T1000 (cell line): ENCODE measurements around the gene LHFPL3.
"Not testable (repeated sequence)": the region's sequence is repeated elsewhere in the genome, so short reads cannot be mapped to it uniquely, and the experiment has no call there.

Experiments used
- DNase-seq: peaks from one replicate; lab custom pipeline; 2025; ENCODE audit warnings: mixed read lengths; lab: John Stamatoyannopoulos, UW

Gene LHFPL3

DNA sequence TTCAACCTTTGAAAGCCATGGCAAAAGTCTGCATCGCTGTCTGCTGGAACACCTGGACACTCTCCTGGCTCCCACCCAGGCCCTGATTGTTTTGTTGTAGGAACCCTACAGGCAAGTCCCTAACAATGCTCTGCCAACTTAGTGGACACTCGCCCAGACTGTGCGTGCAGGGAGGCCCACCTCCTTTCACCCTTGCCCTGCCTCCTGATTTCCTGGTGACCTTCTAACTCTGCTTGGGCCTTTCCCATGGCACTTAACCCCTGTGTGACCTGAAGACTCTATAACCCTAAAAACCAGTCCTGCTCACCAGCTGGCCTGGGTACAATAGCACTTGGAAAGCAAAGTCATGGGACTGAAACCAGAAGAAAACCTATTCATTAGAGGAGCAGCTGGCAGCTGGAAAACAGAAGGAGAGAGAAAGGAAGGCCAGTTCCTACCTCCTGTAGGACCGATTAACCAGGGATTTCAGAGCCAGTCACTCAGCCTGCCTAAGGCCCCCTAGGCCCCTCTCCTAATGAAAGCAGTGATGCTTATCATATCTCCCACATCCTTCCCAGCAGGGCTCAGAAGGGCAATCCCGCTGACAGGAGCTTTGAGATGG lies 602.9 kb downstream of the LHFPL3 start:
- DNase-seq, result no peak

DNA sequence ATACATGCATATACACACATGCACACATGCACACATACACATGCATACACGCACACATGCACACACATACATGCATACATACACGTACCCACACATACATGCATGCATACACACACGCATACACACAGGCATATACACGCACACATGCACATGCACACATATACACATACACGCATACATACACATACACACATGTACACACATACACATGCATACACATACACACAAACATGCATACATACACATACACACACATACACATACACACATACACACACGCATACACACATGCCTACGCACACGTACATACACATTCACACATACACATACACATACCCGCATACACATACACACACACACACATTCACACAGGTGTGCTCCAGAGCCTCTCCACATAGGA lies 604.6 kb downstream of the LHFPL3 start:
- DNase-seq, result no peak

DNA sequence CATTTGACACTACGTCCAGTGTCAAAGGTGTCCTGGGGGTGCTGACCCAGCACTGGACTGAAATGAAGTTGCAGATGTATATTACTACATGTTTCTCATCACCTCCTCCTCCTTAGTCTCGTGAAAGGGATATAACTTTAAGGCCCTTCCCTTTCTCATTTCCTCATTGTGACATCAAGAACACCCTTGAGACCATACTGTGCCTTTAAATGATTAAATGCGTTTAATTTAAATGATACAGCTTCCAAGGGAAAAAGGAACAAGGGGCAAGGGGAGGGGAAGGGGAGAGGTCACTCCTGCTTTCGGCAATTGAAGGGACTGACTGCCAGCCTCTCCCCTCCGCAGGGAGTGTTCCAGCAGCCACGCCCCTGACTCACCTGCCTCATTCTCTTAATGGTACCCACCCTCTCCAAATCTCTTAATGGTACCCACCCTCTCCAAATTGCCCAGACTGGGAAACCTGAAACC lies 605.2 kb downstream of the LHFPL3 start:
- DNase-seq, result no peak

DNA sequence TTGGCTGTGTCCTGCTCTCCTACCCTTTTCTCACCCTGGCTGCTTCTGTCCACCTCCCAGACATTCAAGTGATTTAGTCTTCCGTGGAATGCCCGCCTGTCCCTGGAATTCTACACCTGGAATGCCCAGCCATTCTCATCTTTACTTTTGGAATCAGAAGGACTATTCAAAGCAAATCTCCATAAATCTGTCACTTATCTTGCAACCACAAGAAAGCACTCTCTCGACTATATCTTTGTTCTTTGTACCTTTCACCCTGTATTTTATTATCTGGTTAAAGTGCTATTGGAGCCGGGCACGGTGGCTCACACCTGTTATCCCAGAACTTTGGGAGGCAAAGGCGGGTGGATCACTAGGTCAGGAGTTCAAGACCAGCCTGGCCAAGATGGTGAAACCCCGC lies 606.3 kb downstream of the LHFPL3 start:
- DNase-seq, result no peak

DNA sequence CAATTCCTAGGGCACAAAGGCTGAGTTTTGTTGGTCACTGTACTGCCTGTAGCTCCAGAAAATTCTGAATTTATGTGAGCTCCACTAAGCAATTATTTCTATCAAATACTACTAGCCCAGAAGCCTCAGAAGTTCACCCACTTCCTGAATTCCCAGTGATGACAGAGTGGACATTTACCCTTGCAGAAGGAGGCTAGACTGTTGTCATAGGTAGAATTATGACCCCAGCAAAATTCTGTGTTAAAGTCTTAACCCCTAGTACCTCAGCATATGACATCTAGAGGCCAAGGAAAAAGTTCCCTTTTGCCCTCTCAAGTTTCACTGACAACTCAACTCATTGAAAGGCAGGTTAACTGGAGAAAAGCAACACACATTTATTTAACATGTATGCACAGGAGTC lies 606.9 kb downstream of the LHFPL3 start:
- DNase-seq, result no peak

DNA sequence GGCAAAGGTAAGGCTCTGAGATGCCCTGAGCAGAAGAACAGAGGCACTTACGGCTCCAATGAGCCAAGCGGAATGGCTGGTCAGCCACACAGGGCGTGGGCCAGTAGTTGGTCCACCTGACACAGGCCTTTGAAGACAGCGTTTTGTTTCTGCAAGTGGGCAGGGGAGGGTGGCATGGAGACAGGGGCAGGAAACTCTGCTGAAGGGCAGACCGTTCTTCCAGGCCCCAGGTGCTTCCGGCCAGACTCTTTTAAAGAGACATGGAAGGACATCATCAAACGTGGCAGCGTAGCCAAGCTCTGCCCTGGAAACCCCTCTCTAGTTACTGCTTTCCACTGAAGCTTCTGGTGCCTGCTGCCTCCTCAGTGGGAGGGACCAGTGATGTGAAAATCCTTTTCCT lies 608.1 kb downstream of the LHFPL3 start:
- DNase-seq, result no peak

DNA sequence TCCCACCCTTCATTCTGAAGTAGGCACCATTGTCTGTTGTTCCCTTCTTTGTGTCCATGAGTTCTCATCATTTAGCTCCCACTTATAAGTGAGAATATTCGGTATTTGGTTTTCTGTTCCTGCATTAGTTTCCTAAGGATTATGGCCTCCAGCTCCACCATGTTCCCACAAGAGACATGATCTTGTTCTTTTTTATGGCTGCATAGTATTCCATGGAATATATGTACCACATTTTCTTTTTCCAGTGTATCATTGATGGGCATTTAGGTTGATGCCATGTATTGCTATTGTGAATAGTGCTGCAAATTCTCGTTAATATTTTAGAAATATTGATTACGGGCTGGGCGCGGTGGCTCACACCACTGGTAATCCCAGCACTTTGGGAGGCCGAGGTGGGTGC lies 609.1 kb downstream of the LHFPL3 start:
- DNase-seq, result not testable (repeated sequence)

DNA sequence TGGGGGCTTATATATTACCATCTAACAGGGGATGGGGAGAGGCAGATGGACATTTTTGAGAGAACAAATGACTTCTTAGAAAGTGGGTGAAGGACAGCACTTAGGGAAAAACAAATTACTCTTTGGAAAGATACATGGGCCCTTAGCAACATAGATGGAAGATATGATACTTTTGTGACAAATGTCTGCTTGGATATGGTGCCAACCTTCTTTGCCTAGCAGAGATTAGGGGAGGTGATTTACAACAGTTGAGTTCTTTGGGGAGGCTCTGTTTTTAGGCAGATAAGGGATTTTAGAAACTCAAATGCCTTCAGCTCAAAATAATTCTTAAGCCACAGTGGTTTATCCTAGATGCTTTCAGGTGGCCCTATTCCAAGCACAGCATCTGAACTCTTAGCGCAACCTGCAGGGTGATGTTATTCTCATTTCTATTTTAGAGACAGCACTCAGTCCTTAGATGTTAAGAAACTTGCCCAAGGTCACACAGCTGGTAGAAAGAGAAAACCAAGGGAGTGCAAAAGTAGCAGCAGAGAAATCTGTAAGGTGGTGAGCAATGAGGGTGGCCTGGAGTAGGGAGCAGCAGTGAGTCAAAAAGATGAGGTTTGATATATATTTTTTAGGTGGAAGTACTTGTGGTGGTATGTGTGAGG lies 610.5 kb downstream of the LHFPL3 start:
- DNase-seq, result no peak

DNA sequence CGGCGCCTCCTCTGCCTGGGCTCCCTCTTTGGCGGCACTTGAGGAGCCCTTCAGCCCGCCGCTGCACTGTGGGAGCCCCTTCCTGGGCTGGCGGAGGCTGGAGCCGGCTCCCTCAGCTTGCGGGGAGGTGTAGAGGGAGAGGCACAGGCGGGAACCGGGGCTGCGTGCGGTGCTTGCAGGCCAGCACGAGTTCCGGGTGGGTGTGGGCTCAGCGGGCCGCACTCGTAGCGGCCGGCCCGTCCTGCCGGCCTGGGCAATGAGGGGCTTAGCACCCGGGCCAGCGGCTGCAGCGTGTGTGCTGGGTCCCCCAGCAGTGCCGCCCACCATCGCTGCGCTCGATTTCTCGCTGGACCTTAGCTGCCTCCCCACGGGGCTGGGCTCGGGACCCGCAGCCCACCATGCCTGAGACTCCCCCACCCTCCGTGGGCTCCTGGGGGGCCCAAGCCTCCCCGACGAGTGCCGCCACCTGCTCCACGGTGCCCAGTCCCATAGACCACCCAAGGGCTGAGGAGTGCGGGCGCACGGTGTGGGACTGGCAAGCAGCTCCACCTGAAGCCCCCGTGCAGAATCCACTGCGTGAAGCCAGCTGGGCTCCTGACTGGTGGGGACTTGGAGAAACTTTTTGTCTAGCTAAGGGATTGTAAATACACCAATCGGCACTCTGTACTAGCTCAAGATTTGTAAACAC lies 611.8 kb downstream of the LHFPL3 start:
- no peak for DNase-seq

DNA sequence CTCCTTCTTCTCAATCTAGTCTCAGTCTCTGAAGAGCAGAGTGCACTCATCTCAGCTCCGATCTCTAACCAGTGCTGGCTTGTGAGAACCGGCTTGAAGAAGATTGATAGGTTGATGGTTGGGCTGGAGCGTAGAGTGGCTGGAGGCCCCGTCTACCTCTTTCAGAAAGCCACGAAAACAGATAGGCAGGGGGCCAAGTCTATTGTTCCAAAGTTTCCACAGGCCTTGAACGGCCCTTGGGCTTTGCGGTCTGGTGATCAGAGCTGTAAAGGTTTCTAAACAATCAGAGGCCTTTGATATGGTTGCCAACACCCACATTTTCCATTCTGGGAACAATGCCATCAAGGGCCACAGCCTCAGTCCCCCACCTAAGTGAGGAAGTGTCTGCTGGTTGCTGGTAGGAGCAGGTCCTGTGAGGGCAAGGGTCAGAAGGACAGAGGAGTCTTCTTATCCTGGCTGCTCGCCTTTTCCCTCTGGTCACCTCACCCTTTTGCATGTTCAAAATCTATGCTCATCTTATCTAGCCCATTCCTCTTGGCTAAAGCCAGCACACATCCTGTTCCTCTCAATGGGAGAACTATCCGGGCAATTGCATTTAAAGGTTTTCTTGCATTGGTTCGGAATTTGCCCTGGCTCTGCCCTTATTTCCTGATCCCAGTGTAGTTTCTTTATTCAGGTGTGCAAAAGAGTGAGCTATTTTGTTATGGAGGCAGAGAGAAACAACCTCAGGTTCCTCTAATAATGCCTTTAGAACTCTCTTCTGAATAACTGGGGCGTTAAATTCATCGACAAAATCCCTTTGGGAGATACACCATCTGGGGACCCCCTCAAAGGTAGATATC lies 615.3 kb downstream of the LHFPL3 start:
- no peak for DNase-seq

DNA sequence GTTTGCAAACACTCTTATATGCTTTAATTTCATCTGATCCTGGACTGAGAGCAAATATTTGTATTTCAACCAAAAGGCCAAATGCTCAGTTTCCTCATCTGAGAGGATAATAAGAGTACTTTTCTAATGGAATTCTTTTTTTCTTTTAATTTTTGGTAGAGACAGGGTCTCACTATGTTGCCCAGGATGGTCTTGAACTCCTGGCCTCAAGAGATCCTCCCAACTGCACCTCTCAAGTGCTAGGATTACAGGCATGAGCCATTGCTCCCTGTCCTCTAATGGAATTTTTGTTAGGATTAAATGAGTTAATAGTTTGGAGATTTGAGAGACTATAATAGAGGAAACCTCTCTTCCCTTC lies 617.2 kb downstream of the LHFPL3 start:
- DNase-seq, result no peak

DNA sequence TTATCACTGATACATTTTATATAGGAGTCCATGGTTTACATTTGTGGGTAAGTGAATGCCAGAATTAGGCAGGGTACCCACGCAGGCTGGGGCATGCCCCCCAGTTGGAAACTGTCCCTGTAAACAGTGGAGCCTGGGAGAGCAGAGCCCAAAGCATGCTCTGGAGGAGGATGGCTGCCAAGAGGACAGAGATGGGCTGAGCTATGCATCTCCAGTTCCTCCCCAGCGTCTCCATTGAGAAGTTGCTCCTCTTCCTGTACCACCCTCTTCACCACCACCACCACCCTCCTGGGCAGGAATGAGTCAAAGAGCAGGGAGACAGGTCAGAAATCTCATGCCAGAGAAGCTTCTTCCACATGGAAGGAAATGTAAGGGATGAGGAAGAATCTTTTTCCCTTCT lies 617.9 kb downstream of the LHFPL3 start:
- DNase-seq, result no peak

DNA sequence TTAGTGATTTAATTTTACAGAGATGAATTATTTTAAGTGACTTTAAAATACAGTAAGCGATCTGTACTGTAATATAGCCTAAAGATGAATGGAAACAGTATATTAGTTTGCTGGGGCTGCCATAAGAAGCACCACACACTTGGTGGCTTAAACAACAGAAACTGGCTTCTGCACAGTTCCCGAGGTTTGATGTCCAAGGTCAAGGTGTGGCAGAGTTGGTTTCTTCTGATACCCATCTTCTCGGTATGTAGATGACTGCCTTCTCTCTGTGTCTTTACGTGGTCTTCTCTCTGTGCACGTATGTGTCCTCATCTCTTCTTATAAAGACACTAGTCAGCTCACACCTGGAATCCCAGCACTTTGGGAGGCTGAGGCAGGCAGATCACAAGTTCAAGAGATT lies 621.6 kb downstream of the LHFPL3 start:
- DNase-seq, result no peak

DNA sequence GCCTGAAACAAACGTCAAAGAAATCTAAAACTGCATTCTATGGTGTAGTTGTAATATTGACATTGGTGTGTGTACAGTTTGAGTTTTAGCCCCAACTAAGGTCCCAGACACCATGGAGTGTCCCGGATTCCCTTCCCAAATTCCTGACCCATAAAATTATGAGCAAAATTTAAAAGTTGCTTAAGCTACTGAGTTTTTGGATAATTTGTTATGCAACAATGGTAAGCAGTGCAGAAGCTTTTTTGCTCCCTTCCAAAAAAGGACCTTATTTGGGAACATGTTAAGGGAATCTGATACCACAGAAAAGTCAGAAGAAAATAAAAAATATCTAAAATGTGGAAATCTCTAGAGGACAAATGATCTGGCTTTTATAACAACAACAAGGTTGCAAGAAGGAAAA lies 622.4 kb downstream of the LHFPL3 start:
- no peak for DNase-seq

DNA sequence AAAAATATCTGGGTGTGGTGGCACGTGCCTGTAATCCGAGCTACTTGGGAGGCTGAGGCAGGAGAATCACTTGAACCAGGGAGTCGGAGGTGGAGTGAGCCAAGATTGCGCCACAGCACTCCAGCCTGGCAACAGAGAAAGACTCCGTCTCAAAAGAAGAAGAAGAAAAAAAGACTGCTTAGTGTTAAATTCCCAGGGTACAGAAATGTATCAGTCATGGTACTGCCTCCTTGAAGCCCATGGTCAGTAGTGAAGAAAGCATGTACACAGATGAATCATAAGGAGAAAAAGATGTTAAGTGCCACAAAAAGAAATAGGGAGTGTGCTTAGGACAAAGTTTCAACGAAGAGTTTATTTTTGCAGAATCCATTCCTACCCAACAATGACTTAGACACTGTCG lies 623.1 kb downstream of the LHFPL3 start:
- DNase-seq, result no peak

DNA sequence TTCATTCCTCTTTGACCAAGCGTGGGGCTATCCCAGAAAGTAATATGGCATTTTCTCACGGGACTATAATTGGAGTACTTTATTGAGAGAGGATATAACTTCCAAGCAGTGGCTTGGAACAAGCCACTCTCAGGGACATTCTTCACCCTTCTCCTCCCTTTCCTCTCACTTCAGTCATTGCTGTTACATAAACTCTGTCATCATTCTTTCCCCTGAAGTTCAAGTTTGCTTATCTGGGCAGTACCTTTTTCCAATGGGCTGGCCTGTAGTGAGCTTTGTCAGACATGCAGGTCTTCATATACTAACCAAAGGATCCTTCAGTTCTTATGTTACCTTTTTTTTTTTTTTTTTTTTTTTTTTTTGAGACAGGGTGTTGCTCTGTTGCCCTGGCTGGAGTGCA lies 626.9 kb downstream of the LHFPL3 start:
- DNase-seq, result no peak
